Fibroblast of lung (primary cell): ENCODE data around the gene ANXA6. TPM values are rescaled to one million over a fixed set of nuclear protein-coding genes. Genes with fewer than 3 reads are reported as not detected.

ENCODE experiments used
- DNase-seq, 2 donors: peaks; one replicate each; pipeline versions ENCODE4 v3.0.0 to v3.0.0-alpha.2; 2010; ENCODE audit warnings: low read depth in 2 of 2
- H2AFZ ChIP-seq: 2 replicates; pipeline ENCODE4 v1.5.1; 2012; ENCODE audit warnings: low read length, control low read depth, inconsistent platforms
- H3K27ac ChIP-seq: 2 replicates; pipeline ENCODE4 v1.5.1; 2011; ENCODE audit warnings: low read length, control low read depth; ENCODE audit not compliant: insufficient read depth
- H3K27me3 ChIP-seq: 2 replicates; pipeline ENCODE4 v1.5.1; 2011; ENCODE audit warnings: mild to moderate bottlenecking, low read length; ENCODE audit not compliant: control insufficient read depth, insufficient read depth
- H3K36me3 ChIP-seq: 2 replicates; pipeline ENCODE4 v1.5.1; 2011; ENCODE audit warnings: low read length; ENCODE audit not compliant: control insufficient read depth, insufficient read depth
- H3K4me1 ChIP-seq: 2 replicates; pipeline ENCODE4 v1.5.1; 2011; ENCODE audit warnings: low read length; ENCODE audit not compliant: control insufficient read depth, insufficient read depth; ENCODE audit errors: extremely low read depth
- H3K4me2 ChIP-seq: 2 replicates; pipeline ENCODE4 v1.5.1; 2011; ENCODE audit warnings: low read length, control low read depth; ENCODE audit not compliant: insufficient read depth; ENCODE audit errors: extremely low read depth
- H3K4me3 ChIP-seq, 4 experiments: fragments of 200-600 bp in 1 of 4; sonication (generic) in 1 of 4; replicated peaks in 1 of 4; 2 replicates each; pipeline ENCODE4 v1.5.1; 2011 to 2016; ENCODE audit warnings: low read length in 4 of 4, low read depth in 3 of 4, mild to moderate bottlenecking in 3 of 4, control low read depth in 2 of 4, inconsistent platforms in 1 of 4, mixed read lengths in 1 of 4; ENCODE audit not compliant: insufficient read depth in 1 of 4; ENCODE audit errors: control extremely low read depth in 1 of 4
- H3K79me2 ChIP-seq: 2 replicates; pipeline ENCODE4 v1.5.1; 2012; ENCODE audit warnings: mild to moderate bottlenecking, low read length, inconsistent platforms; ENCODE audit not compliant: control insufficient read depth, insufficient read depth
- H3K9ac ChIP-seq: 2 replicates; pipeline ENCODE4 v1.5.1; 2011; ENCODE audit warnings: mild to moderate bottlenecking, low read length, control low read depth; ENCODE audit not compliant: insufficient read depth
- H3K9me3 ChIP-seq: 2 replicates; pipeline ENCODE4 v1.5.1; 2012; ENCODE audit warnings: low read depth, low read length; ENCODE audit not compliant: control insufficient read depth, insufficient read depth
- H4K20me1 ChIP-seq: 2 replicates; pipeline ENCODE4 v1.5.1; 2011; ENCODE audit warnings: low read length; ENCODE audit not compliant: control insufficient read depth, insufficient read depth; ENCODE audit errors: extremely low read depth
- EZH2 ChIP-seq: IDR thresholded peaks from 2 replicates; pipeline ENCODE4 v1.5.1; 2012; ENCODE audit warnings: low read length, control low read depth, mild to moderate bottlenecking; ENCODE audit errors: missing control alignments
- polyA plus RNA-seq, 2 donors: library from polyadenylated mRNA; depleted of rRNA in 1 of 2; stranded (reverse) in 1 of 2; unstranded in 1 of 2; fragments of >200 nt; gene quantifications; 2 replicates each; pipeline ENCODE4 v1.2.1, GENCODE V29; 2011 to 2012; ENCODE audit warnings: missing spikeins in 1 of 2
- total RNA-seq: library from RNA; depleted of rRNA; stranded (reverse); fragments of >200 nt; gene quantifications from 2 replicates; pipeline ENCODE4 v1.2.1, GENCODE V29; 2014
- TF ChIP-seq, protein P1 (sequence below), 2 donors: IDR thresholded peaks in 1 of 2; conservative IDR thresholded peaks in 1 of 2; 1 replicate in 1 of 2; 2 replicates in 1 of 2; pipeline ENCODE4 v1.5.1; 2011 to 2012; ENCODE audit warnings: low read length in 2 of 2, control low read depth in 1 of 2, inconsistent platforms in 1 of 2, low read depth in 1 of 2, mild to moderate bottlenecking in 1 of 2

ANXA6 gene
- total and polyA plus RNA-seq, 2 donors (not counting 1 experiment from before 2014, with no cell fraction given): 591 to 615 TPM

DNA sequence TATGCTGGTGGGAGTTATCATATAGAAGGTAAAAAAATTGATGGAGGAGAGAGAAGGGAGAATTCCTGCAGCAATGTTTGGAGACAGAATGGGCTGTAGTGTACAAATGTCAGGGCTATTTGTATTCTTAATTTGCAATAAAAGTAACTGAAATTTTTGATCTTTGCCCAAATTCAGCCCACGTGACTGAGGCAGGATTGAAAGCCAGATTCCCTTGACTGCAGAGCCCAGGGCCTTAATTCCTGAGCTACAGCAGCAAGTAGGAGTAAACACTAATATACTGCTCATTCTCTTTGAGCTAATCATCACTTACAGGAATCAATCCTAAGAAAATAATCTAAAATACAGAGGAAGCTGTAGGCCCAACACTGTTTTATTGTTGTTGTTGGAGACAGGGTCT, 5.2 kb upstream of the ANXA6 start:
- H2AFZ ChIP-seq: no peak overlapping the region
- H3K27me3 ChIP-seq: no peaks in the 10 kb centered on the region
- TF ChIP-seq EZH2: no peak
- TF ChIP-seq, protein P1, sequence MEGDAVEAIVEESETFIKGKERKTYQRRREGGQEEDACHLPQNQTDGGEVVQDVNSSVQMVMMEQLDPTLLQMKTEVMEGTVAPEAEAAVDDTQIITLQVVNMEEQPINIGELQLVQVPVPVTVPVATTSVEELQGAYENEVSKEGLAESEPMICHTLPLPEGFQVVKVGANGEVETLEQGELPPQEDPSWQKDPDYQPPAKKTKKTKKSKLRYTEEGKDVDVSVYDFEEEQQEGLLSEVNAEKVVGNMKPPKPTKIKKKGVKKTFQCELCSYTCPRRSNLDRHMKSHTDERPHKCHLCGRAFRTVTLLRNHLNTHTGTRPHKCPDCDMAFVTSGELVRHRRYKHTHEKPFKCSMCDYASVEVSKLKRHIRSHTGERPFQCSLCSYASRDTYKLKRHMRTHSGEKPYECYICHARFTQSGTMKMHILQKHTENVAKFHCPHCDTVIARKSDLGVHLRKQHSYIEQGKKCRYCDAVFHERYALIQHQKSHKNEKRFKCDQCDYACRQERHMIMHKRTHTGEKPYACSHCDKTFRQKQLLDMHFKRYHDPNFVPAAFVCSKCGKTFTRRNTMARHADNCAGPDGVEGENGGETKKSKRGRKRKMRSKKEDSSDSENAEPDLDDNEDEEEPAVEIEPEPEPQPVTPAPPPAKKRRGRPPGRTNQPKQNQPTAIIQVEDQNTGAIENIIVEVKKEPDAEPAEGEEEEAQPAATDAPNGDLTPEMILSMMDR (conservative IDR thresholded peaks at IDR 0.05 in 1 of 2, IDR thresholded peaks at IDR 0.05 in 1 of 2; ENCODE audit: low read depth in 1 of 2, low read length in 2 of 2): no peak
- H3K4me3 ChIP-seq: no peak overlapping the region
- no peak overlapping the region for H3K9ac ChIP-seq
- no peak overlapping the region for H3K4me2 ChIP-seq
- H4K20me1 ChIP-seq: no peaks in the 10 kb centered on the region
- no peak overlapping the region for H3K27ac ChIP-seq
- H3K79me2 ChIP-seq: no peaks in the 10 kb centered on the region
- H3K4me1 ChIP-seq: no peaks in the 10 kb centered on the region
- no peaks in the 10 kb centered on the region for H3K36me3 ChIP-seq
- peak in 1 of 2 donors; percentile 37 for DNase-seq
- no peaks in the 10 kb centered on the region for H3K9me3 ChIP-seq

DNA sequence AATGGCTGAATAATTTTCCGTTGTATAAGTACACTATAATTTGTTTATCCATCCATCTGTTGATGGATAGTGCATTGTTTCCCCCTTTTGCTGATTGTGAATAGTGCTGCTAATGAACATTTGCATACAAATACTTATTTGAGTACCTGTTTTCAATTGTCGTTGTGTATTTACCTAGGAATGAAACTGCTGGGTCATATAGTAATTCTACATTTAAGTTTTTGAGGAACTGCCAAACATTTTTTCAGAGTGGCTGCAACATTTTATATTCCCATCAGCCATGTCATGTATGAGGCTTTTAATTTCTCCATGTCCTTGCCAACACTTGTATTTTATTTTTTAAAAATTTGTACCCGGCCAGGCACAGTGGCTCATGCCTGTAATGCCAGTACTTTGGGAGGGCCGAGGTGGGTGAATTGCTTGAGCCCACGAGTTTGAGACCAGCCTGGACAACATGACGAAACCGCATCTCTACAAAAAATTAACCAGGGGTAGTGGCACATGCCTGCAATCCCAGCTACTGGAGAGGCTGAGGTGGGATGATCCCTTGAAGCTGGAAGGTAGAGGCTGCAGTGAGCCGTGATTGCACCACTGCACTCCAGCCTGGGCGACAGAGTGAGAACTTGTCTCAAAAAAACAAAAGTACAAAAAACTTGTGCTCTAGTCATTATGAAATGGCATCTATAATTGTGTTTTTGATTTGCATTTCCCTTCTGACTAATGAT, 2.2 kb upstream of the ANXA6 start:
- H3K4me3 ChIP-seq: no peak overlapping the region
- H2AFZ ChIP-seq: no peak overlapping the region
- H3K27me3 ChIP-seq: no peaks in the 10 kb centered on the region
- H3K4me1 ChIP-seq: peaks cover 5% of the 10 kb centered on the region
- no peak for DNase-seq
- H3K9me3 ChIP-seq: no peaks in the 10 kb centered on the region
- no peaks in the 10 kb centered on the region for H3K36me3 ChIP-seq
- no peak overlapping the region for H3K27ac ChIP-seq
- H3K4me2 ChIP-seq: no peak overlapping the region
- no peaks in the 10 kb centered on the region for H4K20me1 ChIP-seq
- H3K9ac ChIP-seq: no peak overlapping the region
- TF ChIP-seq, protein P1 (conservative IDR thresholded peaks at IDR 0.05 in 1 of 2, IDR thresholded peaks at IDR 0.05 in 1 of 2; ENCODE audit: low read depth in 1 of 2, low read length in 2 of 2): no peak
- no peak for TF ChIP-seq EZH2
- H3K79me2 ChIP-seq: peaks cover 28% of the 10 kb centered on the region

DNA sequence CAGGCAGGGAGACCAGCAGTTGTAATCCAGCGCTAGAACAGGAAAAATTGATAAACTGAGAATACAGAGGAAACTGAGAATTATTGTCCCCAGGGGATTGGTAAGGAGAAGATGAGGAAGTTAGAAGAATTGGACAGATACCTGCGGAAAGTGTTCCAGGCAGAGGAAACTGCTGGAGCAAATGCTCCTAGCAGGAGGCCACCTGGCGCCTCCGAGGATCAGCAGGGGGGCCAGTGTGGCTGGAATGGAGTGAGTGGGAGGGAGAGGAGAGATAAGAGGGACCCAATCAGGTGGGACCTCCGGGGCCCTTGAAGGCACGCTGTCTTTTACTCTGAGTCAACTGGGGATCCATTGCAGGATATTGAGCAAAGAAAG, 695 bp upstream of the ANXA6 start:
- Histone ChIP-seq H3K9ac (no peak overlapping the region), H3K27me3 (no peaks in the 10 kb centered on the region), H3K9me3 (no peaks in the 10 kb centered on the region), H3K79me2 (peaks cover 43% of the 10 kb centered on the region), H3K4me3 (peak overlapping the region in 2 of 4 experiments; percentile 71 to 98), H3K4me1 (peaks cover 17% of the 10 kb centered on the region), H4K20me1 (no peaks in the 10 kb centered on the region), H3K27ac (no peak overlapping the region), H3K36me3 (no peaks in the 10 kb centered on the region), H3K4me2 (peak overlapping the region; percentile 60), H2AFZ (no peak overlapping the region)
- TF ChIP-seq, protein P1 (conservative IDR thresholded peaks at IDR 0.05 in 1 of 2, IDR thresholded peaks at IDR 0.05 in 1 of 2; ENCODE audit: low read depth in 1 of 2, low read length in 2 of 2): no peak
- TF ChIP-seq EZH2: no peak
- peak in 1 of 2 donors; percentile 63 for DNase-seq
